ENCODE results near the gene STARD9. TPM values are rescaled to one million over a fixed set of nuclear protein-coding genes. Genes with fewer than 3 reads are reported as not detected.
A peak's percentile ranks its signal among the peaks of the same experiment; 100 is the strongest.

The STARD9 gene
- total RNA-seq, 1 donor from 2014 or later, result 13.6 TPM

DNA sequence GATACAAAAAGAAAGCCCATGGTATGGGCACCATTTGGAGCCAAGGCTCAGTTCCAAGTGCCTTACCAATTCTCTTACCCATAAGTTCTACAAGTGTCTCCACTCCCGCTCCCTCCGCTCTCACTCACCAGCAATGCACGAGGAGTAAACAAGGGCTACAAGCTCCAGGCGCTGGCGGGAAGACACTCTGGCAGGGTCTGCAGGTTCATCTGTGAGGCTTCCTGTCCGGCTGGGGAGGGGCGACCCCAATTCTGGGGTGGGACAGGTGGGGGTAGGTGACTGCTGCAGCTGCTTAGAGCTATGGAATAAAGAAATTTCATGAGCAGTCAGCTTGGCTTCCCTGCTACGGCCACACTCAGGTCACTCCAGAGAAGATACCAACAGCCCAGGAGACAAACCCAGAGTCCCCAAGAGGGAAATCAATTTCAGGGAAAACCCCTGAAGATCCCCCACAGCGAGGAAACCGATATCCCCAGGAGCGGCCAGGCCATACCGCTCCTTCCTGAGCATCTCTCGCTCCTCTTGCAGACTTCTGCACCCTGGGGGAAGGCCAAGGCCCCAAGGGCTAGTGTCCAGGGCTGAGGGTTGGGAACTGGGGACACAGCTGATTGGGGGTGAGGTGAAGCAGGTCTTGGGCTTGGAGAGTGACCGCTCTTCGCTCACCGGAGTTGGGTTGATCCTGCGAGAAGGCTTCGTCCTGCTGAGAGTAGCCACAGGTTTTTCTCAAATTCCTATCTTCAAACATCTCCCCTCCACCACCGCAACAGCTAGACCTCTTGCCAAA, 160.2 kb downstream of the STARD9 start:
- H3K4me3 Mint-ChIP-seq (ENCODE audit: unreplicated experiment), result peak overlapping the region; percentile 81
- TF ChIP-seq, protein P1, sequence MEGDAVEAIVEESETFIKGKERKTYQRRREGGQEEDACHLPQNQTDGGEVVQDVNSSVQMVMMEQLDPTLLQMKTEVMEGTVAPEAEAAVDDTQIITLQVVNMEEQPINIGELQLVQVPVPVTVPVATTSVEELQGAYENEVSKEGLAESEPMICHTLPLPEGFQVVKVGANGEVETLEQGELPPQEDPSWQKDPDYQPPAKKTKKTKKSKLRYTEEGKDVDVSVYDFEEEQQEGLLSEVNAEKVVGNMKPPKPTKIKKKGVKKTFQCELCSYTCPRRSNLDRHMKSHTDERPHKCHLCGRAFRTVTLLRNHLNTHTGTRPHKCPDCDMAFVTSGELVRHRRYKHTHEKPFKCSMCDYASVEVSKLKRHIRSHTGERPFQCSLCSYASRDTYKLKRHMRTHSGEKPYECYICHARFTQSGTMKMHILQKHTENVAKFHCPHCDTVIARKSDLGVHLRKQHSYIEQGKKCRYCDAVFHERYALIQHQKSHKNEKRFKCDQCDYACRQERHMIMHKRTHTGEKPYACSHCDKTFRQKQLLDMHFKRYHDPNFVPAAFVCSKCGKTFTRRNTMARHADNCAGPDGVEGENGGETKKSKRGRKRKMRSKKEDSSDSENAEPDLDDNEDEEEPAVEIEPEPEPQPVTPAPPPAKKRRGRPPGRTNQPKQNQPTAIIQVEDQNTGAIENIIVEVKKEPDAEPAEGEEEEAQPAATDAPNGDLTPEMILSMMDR (IDR thresholded peaks at IDR 0.05), result no peak
- H3K9me3 Mint-ChIP-seq (ENCODE audit: low read depth), result no peaks in the 10 kb centered on the region
- H3K27ac Mint-ChIP-seq (ENCODE audit: unreplicated experiment), result peak overlapping the region; percentile 71
- DNase-seq (ENCODE audit: low spot score), result no peak
- peaks cover 14% of the 10 kb centered on the region for H3K36me3 Mint-ChIP-seq (ENCODE audit: low read depth)
- H3K27me3 Mint-ChIP-seq (ENCODE audit: low read depth), result no peaks in the 10 kb centered on the region
- peaks cover 21% of the 10 kb centered on the region for H3K4me1 Mint-ChIP-seq (ENCODE audit: low read depth)

DNA sequence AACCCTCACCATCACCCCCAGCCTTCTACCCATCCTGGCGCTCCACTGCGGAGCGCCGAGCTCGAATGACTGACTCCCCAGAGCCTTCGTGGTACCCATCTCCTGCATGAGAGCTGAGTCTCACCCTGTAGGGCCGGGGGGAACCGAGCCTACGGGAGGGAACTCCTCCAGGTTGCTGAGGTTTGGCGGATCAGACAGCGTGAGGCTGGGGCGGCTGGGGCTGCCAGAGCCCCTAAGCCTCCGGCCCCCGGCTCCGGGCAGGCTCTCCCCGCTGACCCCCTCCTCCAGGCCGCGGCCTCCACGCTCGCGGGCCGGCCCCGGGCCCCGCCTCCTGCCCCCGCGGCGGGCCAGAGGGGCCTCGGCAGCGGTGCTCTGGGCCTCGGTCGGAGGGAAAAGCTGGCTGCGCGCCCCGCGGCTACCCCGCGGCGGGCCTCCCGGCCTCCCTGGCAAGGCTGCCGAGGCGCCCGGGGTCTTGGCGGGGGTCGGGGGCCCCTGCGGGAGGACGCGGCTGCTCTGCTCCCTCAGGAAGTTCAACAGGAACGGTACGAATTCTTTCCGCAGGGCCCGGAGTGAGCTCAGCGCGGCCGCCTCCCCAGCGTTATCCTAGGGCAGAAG, 160.9 kb downstream of the STARD9 start:
- Mint-ChIP-seq H3K9me3 (ENCODE audit: low read depth) (no peaks in the 10 kb centered on the region), H3K4me1 (ENCODE audit: low read depth) (peaks cover 21% of the 10 kb centered on the region), H3K4me3 (ENCODE audit: unreplicated experiment) (peak overlapping the region; percentile 81), H3K36me3 (ENCODE audit: low read depth) (peaks cover 11% of the 10 kb centered on the region), H3K27ac (ENCODE audit: unreplicated experiment) (peak overlapping the region; percentile 71), H3K27me3 (ENCODE audit: low read depth) (no peaks in the 10 kb centered on the region)
- TF ChIP-seq, protein P1 (IDR thresholded peaks at IDR 0.05), result no peak
- no peak for DNase-seq (ENCODE audit: low spot score)

DNA sequence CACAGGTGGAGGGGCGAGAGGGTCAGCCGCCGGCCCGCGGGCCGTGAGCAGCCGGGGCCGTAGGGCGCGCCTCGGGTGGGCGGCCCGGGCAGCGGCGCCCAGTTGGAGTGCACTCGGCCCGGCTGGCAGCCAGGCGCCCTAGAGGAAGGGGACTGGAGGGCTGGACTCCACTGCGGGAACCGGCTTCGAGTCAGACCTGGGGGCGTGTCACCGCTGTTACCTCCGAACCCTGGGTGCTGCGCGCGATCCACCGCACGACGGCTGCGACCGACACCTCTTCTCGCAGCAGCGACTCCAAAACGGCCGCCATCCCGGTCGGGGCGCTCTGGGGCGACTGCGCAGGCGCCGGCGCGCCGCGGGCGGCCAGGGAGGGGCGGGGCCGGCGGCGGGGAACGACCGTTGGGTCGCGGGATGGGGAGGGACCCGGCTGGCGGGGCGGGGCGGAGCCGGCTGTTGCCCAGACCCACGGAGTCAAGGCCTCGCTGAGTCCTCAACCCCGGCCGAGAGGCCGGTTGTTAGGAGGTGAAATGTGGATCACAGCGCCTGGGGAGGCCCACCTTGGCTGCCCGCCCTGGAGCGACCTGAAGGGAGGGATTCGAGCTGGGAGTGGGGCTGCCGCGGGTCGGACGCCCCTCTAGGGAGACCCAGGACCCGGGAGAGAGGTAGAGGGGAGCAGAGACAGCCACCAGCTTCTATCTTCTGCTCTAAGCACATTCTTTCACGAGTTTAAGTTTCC, 161.6 kb downstream of the STARD9 start, which contains the start of gene CDAN1:
TSS of gene CDAN1 (minus strand) at position 336 of the 736 bp plus-strand sequence. CDS start at position 310, 26 bp downstream.
- Mint-ChIP-seq H3K27me3 (ENCODE audit: low read depth) (no peaks in the 10 kb centered on the region), H3K9me3 (ENCODE audit: low read depth) (no peaks in the 10 kb centered on the region), H3K27ac (ENCODE audit: unreplicated experiment) (peak within 1 kb of the TSS; percentile 87), H3K4me3 (ENCODE audit: unreplicated experiment) (peak within 1 kb of the TSS; percentile 81), H3K36me3 (ENCODE audit: low read depth) (peaks cover 8% of the 10 kb centered on the region), H3K4me1 (ENCODE audit: low read depth) (peaks cover 25% of the 10 kb centered on the region)
- TF ChIP-seq, protein P1 (IDR thresholded peaks at IDR 0.05), result peak; percentile 31
- no peak for DNase-seq (ENCODE audit: low spot score)

DNA sequence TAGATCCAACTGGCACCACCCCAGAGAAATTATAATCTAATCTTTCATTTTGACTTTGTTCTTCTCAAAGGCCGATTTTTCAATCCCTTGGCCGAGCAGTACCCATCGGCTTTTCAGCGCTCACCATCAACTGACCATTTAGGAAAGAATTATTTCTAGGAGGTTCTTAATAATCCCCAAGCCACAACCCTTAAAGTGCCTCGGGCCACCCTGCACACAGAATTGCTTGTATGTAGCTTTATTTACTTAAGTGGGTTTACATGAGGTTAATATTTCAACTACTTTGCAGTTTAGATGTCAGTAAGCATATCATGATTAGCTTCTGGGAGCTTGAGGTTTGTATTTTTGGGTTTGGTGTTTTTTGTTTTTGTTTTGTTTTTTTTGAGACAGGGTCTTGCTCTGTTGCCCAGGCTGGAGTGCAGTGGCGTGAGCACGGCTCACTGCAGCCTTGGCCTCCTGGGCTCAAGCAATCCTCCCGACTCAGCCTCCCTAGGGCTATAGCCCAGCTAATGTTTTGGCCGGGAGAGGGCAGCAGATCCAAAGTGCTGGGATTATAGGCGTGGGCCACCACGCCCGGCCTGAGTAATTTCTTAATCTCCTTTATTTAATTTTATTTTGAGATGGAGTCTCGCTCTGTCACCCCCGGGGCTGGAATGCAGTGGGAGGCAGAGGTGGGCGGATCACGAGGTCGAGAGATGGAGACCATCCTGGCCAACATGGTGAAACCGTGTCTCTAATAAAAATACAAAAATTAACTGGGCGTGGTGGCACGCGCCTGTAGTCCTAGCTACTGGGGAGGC, 162.3 kb downstream of the STARD9 start:
- TF ChIP-seq, protein P1 (IDR thresholded peaks at IDR 0.05), result peak; percentile 49
- DNase-seq (ENCODE audit: low spot score), result no peak
- peaks cover 6% of the 10 kb centered on the region for H3K36me3 Mint-ChIP-seq (ENCODE audit: low read depth)

More for the DNA sequence above, 162.3 kb downstream of the STARD9 start:
- Mint-ChIP-seq H3K4me1 (ENCODE audit: low read depth) (peaks cover 33% of the 10 kb centered on the region), H3K27ac (ENCODE audit: unreplicated experiment) (peak overlapping the region; percentile 87), H3K27me3 (ENCODE audit: low read depth) (no peaks in the 10 kb centered on the region), H3K4me3 (ENCODE audit: unreplicated experiment) (peak overlapping the region; percentile 72), H3K9me3 (ENCODE audit: low read depth) (no peaks in the 10 kb centered on the region)

All from chondrocyte (in vitro differentiated cells).